HG03025 (cell line): Measurements from ENCODE around the gene MID1IP1.

Source experiments
- ATAC-seq: cut with Tn5 transposase; IDR thresholded peaks from one replicate; pipeline ENCODE4 v1.9.1; 2021; ENCODE audit warnings: mild to moderate bottlenecking, moderate library complexity; ENCODE audit not compliant: unreplicated experiment, low FRiP score

MID1IP1 gene

DNA sequence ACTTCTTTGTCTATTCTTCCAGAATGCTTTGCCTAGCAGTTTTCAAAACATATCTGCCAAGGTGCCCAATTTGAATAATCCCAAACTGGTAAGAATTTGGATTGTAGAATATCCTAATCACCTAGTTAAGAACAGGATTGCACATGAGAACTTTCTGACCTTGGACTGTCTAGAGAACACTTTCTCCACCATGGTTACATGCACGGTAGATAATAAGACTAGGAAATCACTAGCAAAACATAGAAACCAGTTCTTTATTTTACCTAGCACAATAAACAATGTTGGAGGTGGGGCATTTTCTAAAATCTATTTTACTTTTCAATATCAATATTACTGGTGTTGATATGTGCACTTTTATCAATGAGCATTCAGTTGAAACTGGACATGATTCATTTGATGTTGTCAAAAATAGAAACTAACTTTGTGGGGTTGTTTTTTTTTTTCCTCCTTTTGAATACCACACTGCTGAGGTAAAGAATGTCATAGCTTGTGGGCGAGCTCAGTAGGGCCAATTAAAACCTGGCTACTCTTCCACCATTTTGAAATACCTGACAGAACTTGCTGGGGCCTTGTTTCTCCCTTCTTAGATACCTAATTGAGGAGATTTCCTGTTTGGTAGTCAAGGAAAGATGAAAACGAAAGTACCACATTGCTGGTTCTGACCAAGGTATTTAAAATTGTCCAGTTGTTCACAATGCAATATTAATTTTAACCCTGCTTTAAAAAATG is 10.4 kb downstream of the MID1IP1 start:
- no peak for ATAC-seq

DNA sequence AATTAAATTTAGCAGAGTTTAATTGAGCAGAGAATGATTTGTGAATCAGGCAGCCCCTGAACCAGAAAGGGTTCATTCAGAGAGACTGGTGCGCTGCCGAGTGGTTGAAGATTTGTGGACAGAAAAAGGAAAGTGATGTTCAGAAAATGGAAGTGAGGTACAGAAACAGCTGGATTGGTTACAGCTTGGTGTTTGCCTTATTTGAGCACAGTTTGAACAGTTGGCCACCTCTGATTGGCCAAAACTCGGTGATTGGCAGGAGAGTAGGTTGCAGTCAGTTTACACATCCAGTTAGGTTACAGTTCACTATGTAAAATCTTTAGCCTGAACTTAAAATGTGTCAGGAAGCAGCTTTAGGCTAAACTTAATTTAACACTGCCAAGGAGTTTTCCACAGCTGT is 14.9 kb downstream of the MID1IP1 start:
- ATAC-seq: no peak

DNA sequence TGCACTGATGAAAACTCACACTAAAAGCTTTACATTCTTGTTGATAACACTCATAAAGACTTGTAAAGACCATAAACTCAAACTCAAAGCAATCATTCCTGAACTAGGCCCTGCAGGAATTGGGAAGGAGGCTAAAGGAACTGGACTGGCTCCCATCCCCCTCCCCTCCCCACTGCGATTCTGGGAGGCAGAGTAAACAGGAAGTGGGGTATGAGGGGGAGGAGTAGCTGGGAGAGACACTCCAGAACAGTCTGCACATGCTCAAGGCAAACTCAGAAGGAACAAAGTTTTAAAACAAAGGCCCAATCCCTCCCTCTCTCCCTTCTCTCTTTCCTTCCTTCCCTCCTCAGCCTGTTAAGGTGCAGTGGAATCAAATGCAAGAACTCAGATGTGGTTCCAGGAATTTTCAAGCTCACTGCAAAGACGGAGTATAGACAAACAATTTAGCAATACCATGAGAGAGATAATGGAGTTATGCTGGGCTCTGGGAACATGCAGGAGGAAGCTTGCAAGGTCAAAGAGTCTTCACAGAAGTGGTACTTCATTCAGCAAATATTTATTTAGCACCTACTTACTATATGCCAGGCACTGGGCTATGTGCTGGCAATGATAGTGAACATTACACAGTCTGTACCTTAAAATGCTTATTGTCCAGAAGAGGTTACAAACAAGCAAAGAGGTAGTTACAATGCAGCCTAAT is 15.9 kb downstream of the MID1IP1 start:
- ATAC-seq: no peak

DNA sequence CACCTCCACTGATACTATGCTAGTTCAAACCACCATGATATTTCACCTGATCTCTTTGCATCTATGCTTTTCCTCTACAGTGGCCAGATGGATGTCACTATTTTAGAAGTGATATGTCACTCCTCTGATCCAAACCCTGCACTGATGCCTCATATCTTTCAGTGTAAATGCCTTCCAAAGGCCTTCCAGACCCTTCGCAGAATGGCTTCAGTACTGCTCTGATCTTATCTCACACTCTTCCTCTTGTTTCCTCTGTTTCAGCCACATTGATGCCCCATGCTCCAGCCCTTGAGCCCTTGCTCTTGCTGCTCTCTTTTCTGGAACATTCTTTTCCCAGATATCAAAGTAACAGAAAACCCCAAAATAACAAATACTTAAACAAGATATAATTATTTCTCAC is 17.9 kb downstream of the MID1IP1 start:
- no peak for ATAC-seq

DNA sequence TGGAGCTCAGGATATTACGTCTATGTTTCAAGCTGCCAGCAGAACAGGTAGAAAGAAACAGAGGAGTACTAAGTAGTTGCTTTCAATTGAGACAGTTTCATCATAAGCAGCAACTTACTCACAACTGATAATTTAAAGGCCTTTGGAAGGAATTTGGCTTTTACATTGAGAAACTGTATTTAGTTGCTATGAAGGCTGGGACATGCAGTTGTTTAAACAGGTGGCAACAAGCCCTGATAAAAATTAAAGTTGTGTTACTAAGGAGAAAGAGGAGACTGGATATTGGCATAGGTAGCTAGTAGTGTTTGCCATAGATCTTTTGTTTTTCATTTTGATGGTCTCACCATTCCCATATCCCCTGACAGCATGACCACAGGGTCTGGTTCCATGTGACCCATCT is 18.4 kb downstream of the MID1IP1 start:
- ATAC-seq: no peak

DNA sequence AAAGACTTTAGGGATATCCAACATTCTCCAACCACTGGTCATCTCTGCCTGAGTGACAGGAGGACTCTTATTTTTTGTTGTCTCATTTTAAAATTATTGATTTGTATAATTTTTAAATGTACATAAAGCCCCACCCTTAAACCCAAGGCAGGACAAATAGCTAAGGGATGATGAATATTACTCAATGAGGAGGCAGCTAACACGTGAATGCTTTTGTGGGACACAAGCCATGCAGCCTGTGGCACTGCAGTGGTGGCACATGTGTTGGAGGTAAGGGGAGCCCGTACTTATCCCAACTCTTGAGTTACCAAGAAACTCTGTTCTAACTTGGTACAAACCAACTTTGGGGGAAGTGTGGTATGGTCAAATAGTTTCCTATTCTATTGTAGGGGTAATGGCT is 19.5 kb downstream of the MID1IP1 start:
- ATAC-seq: no peak

DNA sequence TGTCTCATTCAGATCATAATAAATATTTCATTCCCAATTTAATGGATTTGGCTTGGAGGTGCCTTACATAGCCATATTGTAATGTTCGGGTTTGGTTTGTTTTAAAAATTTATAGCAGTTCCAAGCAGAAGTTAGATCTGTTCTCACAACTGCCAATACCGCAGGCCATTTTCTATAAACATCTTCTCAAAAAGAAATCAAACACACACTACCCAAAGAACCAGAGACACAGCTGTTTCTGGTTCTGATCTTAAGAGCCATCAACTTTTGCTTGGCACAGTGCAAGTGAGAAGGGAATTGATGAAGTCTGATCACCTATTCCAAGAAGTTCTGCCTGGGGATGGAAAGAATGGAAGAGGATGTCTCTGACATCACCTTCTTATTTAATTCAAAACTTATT is 22.9 kb downstream of the MID1IP1 start:
- no peak for ATAC-seq

DNA sequence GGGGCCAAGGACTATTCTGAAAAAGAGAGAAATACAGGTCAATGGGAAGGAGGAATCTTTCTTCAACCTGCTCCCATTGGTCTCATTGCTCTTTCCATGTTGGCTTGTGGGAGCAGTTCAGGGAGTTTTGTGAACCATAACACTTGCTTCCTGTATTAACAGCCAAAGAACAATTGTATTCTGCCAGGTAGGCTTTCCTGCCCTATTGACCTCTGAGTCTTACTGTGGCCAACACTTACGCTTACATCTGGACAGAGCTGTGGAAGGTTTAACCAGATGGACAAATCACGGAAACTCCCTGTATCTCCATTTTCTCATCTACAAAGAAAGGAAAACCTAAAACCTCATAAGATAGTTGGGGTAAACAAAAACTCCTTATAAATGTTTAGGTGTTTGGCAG is 30.7 kb downstream of the MID1IP1 start:
- ATAC-seq: no peak

DNA sequence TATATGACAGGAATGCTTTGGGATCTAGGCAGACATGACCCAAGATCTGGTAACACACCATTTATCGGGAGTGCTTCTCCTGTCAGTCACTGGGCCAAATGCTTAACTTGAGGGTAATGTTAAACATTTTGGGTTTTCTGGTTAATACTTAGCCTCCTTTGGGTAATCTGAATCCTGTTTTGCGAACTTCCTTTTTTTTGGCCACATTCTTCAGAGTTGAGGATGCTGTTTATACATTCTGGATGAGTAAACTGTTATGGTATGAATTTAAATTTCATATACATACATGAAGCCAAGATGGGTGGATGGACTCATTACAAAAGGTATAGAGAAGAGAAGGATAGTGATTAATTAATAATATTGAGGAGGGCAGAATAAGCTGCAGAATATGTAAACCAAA is 36.1 kb downstream of the MID1IP1 start:
- ATAC-seq: no peak

DNA sequence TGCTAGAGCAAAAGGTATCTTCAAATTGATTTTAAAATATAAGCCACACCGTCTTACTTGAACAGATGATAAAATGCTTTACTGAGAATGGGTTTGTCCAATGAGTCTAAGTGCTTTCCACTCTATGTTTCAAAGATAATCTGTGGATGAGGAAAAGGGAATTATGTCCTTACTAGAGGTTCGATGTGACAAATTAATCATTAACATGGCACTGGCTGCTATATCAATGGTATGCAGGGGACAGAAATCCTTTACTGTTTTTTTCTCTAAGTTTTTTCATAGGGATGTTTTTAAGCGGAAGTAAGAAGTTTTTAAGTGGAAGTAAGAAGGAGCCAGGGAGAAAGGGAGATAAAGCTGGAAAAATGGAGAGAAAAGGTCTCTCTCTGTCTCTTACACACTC is 38.0 kb downstream of the MID1IP1 start:
- no peak for ATAC-seq

DNA sequence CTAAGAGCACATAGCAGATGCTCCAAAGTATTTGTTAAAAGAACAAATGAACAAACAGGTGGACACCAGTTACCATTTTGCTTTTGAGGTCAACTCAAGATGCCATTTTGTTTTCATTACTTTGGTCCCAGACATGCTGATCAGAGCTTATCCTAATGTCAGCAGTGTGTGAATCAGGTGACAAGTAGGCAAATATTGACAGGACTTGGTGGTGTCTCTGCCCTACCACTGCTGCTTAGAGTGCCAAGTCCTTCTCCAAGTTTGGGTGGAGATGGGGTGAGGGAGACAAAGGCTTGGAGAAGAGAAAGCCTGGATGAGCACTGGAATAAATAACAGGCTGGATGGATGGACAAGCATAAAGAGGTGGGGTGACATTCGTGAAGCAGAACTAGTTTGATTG is 38.7 kb downstream of the MID1IP1 start:
- ATAC-seq: no peak

DNA sequence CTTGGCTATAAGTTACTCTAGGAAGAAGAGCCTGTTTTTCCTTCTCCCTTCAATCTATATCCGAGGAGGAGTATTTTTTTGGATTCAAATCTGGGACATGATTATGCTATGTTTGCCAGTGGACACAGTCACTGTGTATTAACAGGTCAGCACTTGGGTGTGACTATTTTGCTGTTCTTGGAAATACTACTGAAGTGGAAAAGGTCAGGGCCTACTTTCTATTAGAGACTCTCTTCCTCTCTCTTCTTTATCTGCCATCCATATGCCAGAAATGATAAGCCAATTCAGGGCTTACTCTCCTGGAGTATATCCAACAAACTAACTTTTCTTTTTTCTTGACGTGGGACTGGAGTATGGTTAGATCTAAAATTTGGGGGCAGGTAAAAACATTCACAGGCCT is 40.5 kb downstream of the MID1IP1 start:
- ATAC-seq: no peak

DNA sequence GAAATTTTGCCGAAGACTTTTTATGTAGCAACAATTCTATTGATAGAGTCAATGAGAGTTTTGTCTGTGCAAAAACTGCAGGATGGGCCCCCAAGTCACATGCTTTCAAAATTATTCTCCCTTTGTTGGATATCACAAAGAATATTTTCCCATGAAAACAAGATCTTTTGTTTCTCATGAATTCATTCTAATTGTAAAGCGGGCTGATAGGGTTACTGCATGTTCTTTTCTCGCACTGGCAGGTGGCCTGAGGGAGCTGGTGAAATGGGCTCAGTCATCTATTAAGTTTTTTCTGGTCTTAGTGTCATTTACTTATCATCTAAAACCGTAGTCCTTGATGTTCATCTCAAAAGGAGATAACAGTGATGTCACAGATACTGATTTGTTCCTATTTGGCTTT is 44.2 kb downstream of the MID1IP1 start:
- no peak for ATAC-seq

DNA sequence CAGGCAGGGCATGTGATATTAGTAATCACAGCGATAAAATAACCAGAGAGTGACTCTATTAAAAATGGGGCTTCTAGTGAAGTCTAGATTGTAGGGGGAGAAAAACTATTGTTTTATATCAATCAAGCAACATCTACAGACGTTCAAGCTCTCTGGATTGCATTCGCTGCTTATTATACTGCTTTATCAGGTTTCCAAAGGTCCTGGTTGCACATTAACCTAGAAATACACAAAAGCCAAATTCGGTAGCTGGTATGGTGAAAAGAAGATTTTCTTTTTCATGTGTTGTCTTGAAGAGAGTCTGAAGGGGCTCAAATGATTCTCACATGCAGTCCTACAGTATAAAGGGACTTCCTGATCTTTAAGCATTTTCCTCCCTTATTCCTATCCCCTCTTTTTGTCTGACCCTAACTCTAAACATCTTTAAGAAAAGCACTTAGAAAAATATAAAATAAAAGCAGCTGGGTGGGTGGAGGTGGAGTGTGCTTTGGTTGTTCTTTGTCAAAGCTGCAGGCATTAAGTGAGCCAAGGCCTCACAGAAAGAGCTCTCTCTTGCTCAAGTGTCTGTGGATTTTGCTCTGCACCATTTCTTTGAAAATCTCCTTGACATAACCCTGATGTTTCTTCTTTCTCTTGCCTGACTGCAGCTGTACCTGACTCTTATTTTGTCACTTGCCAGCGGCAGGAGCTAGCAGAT is 46.1 kb downstream of the MID1IP1 start:
- ATAC-seq: no peak

DNA sequence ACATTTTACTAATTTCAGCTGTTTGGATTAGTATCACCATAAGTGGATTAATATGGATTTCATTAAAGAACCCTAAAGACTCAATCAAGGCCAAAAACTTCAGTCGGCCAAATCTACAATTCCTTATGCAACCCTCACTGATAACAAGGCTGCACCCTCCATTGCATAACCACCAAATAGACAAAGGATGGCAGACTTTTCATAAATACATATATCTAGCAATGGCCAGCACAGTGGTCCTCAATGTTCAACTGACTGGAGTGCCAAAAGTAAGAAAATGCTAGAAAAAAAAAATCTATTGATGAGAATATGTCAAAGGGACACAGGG is 46.6 kb downstream of the MID1IP1 start:
- ATAC-seq: no peak

DNA sequence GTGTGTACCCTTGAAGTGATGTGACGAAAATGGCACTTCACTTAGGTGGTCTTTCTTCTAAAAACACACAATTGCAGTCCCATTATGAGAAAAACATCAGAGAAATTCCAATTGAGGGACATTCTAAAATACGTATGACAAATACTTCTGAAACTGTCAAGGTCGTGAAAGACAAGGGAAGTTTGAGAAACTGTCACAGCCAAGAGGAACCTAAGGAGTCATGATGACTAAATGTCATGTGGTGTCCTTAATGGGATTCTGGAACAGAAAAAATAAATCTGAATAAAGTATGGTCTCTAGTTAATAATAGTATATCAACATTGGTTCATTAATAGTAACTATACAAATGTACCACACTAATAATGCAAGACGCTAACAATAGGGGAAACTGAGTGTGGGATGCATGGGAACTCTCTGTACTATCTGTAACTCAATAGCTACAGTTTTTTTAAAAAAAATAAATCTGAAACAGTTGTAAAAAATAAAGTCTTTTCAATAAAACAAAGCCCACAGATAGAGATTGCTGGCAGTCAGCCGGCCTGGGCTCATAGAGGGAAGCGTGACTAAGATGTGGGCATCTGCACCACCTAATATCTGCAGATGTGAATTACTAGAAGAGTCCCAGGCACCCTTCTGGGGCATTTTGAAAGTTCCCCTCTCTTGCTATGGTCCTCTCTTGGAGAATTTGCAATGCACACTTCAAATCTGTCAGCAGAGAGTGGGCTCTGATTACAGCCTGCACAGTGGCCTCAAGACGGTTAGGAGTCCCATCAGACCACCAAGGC is 47.6 kb downstream of the MID1IP1 start:
- no peak for ATAC-seq

DNA sequence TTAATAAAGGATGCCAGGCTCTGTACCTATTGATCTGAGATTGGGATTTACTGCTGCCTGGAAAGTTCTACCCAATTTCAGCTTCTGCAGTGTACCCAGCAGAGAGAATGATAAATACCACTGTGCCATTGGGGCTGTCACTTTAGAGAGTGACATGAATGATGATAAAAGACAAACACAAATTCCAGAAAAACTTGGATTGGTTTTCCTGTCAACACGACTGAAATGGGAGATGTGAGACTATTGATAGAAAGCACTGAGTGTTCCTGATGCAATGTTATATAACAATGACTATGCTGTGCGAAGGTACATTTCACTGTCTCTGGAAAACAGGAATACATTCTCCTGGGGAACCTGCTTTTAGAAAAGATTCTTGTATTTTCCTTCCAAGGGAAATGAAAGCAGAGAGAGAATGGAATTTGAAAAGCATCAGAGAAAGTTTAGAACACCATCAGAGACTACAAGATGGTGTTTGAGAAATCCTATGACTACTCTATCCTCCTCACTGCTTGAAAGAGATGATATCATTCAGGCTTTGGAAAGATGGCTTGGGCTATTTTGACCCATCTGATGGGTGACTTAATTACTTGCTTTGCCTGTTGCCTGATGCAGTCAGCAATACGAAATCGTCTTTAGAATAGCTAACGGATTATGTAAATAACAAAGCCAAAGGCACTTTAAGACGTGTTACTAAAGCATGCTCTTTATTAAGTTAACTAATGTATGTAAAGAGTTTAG is 49.7 kb downstream of the MID1IP1 start:
- no peak for ATAC-seq

DNA sequence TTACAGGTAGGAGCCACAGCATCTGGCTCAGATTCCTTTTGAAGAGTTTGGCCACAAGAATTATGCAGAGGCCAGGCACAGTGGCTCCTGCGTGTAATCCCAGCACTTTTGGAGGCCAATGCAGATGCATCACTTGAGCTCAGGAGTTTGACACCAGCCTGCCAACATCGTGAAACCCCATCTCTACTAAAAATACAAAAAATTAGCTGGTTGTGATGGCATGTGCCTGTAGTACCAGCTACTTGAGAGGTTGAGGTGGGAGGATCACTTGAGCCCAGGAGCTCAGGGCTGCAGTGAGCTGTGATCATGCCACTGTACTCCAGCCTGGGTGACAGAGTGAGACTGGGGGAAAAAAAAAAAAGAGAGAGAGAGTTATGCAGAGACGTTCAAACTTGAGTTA is 53.0 kb downstream of the MID1IP1 start:
- ATAC-seq: no peak
